VCaP (cell line): Measurements from ENCODE around the gene DPEP2NB.

Experiments
- H3K27ac ChIP-seq: fragments of 450-650 bp; 2 replicates; pipeline ENCODE4 v1.5.1; 2017
- TF ChIP-seq, protein P1 (sequence below): fragments of 450-650 bp; conservative IDR thresholded peaks from 2 replicates; pipeline ENCODE4 v1.5.1; 2017; ENCODE audit warnings: mild to moderate bottlenecking, moderate library complexity

Gene DPEP2NB

DNA sequence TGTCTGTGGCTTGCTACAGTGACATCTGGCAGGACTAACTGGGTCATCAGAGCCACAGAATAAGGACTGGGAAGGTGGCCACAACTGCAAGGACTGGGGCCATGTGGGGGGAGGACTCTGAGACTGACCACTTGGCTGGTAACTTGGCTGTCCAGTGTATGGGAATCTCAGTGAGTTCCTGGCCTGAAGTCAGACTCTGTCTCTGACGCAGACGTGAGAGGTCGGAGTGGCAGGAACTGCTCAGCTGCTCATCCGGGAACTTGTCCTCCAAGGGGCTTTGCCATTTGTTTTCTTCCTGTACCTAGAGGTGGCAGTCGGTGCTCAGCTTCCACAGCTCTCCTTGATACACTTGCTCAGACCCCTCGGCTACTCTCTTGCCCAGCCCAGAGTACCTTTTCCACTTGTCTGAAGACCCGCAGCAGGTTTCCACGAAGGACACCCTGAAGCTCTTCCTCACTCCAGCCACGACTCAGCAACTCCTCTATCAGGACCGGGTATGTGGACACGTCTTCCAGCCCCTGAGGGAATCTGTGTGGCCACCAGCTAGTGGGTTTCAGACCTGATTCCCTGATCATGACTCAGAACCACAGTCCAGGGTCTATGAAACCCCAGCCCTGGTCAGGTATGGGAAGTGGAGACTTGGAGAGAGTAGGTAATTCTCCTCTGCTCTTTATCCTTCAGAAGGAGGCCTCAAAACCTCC lies 28.1 kb downstream of the DPEP2NB start:
- TF ChIP-seq, protein P1, sequence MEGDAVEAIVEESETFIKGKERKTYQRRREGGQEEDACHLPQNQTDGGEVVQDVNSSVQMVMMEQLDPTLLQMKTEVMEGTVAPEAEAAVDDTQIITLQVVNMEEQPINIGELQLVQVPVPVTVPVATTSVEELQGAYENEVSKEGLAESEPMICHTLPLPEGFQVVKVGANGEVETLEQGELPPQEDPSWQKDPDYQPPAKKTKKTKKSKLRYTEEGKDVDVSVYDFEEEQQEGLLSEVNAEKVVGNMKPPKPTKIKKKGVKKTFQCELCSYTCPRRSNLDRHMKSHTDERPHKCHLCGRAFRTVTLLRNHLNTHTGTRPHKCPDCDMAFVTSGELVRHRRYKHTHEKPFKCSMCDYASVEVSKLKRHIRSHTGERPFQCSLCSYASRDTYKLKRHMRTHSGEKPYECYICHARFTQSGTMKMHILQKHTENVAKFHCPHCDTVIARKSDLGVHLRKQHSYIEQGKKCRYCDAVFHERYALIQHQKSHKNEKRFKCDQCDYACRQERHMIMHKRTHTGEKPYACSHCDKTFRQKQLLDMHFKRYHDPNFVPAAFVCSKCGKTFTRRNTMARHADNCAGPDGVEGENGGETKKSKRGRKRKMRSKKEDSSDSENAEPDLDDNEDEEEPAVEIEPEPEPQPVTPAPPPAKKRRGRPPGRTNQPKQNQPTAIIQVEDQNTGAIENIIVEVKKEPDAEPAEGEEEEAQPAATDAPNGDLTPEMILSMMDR, result no peak
- H3K27ac ChIP-seq, result no peak overlapping the region

- TF ChIP-seq, protein P1, result no peak
- no peak overlapping the region for H3K27ac ChIP-seq
Observed at GRCh38 chr16:67986949-67987348, 28.8 kb downstream of the DPEP2NB start.

GRCh38 chr16:67982011-67982696 lies 33.6 kb downstream of the DPEP2NB start:
- no peak overlapping the region for H3K27ac ChIP-seq
- TF ChIP-seq, protein P1, result no peak

DNA sequence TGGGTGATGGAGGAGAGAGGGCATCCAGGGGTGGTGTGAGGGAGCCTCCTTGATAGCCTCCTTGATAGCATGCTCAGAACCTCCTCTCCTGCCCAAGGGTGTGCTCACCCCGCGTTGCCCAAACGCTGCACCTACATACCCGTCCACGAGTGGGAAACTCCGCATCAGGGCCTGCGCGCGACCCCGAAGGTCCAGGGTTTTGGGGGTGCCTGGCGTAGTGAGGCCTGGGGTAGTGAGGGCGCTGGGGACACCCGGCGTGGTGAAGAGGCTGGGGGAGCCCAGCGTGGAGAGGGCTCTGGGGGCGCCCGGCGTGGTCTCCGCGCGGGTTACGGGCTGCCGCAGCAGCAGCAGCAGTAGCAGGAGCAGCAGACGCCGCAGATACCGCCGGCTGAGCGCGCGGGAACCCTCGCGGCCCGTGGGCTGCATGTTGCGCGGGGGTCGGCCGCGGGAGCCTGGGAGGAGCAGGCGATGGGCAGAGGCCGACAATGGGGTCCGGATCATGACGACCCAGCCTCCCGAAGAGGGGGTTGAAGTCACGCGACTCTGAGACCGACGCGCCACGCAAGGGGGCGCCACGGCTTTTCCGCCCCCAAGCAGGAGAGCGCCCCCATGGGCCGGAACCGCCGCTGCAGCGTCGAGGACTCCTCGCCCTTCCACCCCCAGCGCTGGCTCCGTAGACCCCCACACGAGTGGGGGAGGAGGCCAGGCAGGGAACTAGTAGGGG lies 35.6 kb downstream of the DPEP2NB start, which contains the start of gene DPEP3:
Gene DPEP3 (minus strand): TSS at position 545 of the 724 bp plus-strand sequence. CDS start 119 bp downstream, at position 426.
- TF ChIP-seq, protein P1, result no peak

DNA sequence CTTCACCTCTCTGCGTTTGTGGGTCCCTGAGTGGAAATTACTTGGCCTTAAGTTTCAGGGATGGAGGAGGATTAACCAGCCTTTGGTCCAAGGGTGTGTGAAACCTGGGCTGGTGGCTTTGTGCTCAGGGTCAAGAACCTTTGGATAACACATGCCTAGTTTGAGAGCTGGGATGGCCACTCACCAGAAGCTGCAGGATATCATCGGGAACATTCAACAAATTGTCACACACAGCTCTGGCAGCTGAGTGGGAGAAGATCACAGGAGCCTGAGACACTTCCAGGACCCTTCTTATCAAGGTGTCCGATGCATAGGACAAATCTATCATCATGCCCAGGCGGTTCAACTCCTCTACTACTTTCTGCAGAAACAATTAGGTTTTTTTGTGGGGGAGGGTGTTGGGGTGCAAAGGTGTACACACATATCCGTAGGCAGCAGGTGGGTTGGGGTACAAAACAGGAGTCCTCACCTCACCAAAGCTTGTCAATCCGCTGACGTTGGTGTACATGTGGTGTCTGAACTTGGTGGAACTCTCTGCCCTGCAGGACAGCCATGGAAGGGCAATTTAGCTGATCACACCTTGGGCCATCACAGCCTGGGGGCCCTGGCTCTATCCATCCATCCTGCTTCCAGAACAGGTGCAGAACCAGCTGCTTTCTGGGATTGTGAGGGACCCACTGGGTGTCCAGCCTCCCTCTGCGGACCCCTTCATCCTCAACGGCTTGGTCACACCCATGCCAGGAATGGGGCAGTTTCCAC lies 38.1 kb downstream of the DPEP2NB start:
- no peak overlapping the region for H3K27ac ChIP-seq
- TF ChIP-seq, protein P1, result no peak

More for the DNA sequence above, 35.6 kb downstream of the DPEP2NB start, which contains the start of gene DPEP3:
- H3K27ac ChIP-seq, result no peak within 1 kb of the TSS

- TF ChIP-seq, protein P1, result no peak
- H3K27ac ChIP-seq, result no peak overlapping the region
Observed at GRCh38 chr16:67977005-67977404, 38.7 kb downstream of the DPEP2NB start.
